ENCODE data around the gene F2RL1. TPM values are rescaled to one million over a fixed set of nuclear protein-coding genes. Genes with fewer than 3 reads are reported as not detected.

F2RL1 gene
- total and polyA plus RNA-seq, 2 experiments from 2014 or later, result 15.3 to 32.1 TPM

- TF ChIP-seq POLR2AphosphoS5 (IDR thresholded peaks at IDR 0.05; ENCODE audit: low read depth) (no peak), JUNB (IDR thresholded peaks at IDR 0.05; ENCODE audit: unreplicated experiment) (no peak), ZNF462 (CRISPR knock-in tag; IDR thresholded peaks at IDR 0.05) (no peak), STAT1 (IDR thresholded peaks at IDR 0.05; ENCODE audit: unreplicated experiment) (no peak), ETS1 (IDR thresholded peaks at IDR 0.05) (no peak), CREB1 (CRISPR knock-in tag; IDR thresholded peaks at IDR 0.05; ENCODE audit: low read depth) (no peak)
- H3K27ac Mint-ChIP-seq, result no peak overlapping the region
Observed at GRCh38 chr5:76775921-76776320, 42.9 kb upstream of the F2RL1 start.

More at GRCh38 chr5:76775921-76776320, 42.9 kb upstream of the F2RL1 start:
- H3K9me2 ChIP-seq (ENCODE audit: insufficient read depth), result no peaks in the 10 kb centered on the region
- H3K27me3 ChIP-seq (ENCODE audit: insufficient read depth), result no peaks in the 10 kb centered on the region
- no peaks in the 10 kb centered on the region for H3K36me3 ChIP-seq (ENCODE audit: insufficient read depth)
- no peak for DNase-seq (ENCODE audit: low spot score)
- Mint-ChIP-seq H3K9me3 (no peaks in the 10 kb centered on the region), H3K36me3 (ENCODE audit: low read depth) (no peaks in the 10 kb centered on the region), H3K4me1 (peaks cover 15% of the 10 kb centered on the region), H3K27me3 (ENCODE audit: insufficient read depth, low read depth, poor library complexity) (peaks cover 4% of the 10 kb centered on the region), H3K4me3 (no peak overlapping the region)
- H3K4me1 ChIP-seq (ENCODE audit: insufficient read depth), result no peaks in the 10 kb centered on the region
- no peak overlapping the region for H3K4me3 ChIP-seq
- H3F3A ChIP-seq (replicated peaks; ENCODE audit: low read depth), result no peaks in the 10 kb centered on the region
- H4K20me1 ChIP-seq (replicated peaks; ENCODE audit: insufficient read depth), result no peaks in the 10 kb centered on the region
- H3K4me2 ChIP-seq, result no peak overlapping the region
- H2AFZ ChIP-seq, result no peak overlapping the region
- H3K79me2 ChIP-seq (replicated peaks; ENCODE audit: insufficient read depth), result no peaks in the 10 kb centered on the region
- ATAC-seq, result no peak
- no peak overlapping the region for H3K27ac ChIP-seq (ENCODE audit: low read depth)
